Measurements from ENCODE around the gene TLE1.
A peak's percentile ranks its signal among the peaks of the same experiment; 100 is the strongest.

TLE1 gene

DNA sequence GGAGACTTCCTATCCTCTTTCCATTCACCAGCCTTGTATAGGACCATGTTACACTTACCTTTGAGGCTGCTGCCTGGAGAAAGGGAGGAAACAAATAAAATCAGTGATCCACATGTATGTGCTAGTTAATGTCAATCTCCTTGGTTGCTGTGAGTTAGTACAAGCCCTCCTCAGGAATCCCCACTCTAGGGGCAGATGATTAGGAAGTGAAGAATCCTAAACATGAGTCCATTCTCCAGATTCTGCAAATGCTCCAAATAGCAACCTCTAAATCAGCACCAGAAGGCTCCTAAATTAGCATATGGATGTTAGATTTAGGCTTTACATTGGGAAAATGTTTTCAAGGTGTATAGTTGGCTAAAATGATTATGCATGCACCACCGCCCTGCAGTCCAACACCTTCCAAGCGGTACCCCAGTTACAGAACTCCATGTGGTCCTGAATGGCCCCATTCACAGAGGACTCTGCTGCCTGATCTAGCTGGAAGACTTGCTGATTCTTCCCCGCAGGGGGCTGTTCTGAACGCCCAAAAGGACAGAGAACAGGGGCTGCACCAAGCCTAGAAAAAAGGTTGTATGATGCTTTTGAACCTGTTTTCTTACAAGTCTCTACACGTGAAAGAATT is 123.2 kb downstream of the TLE1 start:
- Histone ChIP-seq H3K27me3 (ENCODE audit: insufficient read depth, poor library complexity, severe bottlenecking) (no peaks in the 10 kb centered on the region), H3K36me3 (ENCODE audit: low read depth) (no peaks in the 10 kb centered on the region), H3K4me1 (ENCODE audit: insufficient read depth, poor library complexity, severe bottlenecking) (peaks cover 16% of the 10 kb centered on the region), H3K4me3 (ENCODE audit: severe bottlenecking) (no peak overlapping the region), H3K9me3 (ENCODE audit: severe bottlenecking) (no peaks in the 10 kb centered on the region), H3K27ac (ENCODE audit: poor library complexity, severe bottlenecking) (no peak overlapping the region)
- TF ChIP-seq, protein P1, sequence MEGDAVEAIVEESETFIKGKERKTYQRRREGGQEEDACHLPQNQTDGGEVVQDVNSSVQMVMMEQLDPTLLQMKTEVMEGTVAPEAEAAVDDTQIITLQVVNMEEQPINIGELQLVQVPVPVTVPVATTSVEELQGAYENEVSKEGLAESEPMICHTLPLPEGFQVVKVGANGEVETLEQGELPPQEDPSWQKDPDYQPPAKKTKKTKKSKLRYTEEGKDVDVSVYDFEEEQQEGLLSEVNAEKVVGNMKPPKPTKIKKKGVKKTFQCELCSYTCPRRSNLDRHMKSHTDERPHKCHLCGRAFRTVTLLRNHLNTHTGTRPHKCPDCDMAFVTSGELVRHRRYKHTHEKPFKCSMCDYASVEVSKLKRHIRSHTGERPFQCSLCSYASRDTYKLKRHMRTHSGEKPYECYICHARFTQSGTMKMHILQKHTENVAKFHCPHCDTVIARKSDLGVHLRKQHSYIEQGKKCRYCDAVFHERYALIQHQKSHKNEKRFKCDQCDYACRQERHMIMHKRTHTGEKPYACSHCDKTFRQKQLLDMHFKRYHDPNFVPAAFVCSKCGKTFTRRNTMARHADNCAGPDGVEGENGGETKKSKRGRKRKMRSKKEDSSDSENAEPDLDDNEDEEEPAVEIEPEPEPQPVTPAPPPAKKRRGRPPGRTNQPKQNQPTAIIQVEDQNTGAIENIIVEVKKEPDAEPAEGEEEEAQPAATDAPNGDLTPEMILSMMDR (IDR thresholded peaks at IDR 0.05; ENCODE audit: poor library complexity, severe bottlenecking): no peak
- ATAC-seq (ENCODE audit: low read depth) (no peak), DNase-seq (ENCODE audit: low spot score) (no peak)

DNA sequence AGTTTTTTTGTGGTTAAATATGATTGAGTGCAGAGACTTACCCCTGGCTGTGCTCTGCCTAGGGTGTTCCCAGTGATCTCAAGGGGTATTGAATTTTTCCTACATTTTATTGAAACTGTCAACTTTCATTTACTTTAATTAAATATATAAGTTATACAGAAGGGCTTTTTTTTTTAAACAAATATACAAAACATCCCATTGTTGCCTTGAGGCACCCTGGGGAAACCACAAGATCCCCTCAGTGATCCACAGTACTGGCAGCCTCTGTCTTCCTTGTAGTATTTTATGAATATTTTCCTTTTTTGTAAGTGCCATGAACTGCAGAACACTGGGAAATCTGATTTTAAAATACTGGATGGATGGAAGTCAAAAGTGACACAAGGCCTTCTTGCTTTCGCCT is 123.7 kb downstream of the TLE1 start:
- Histone ChIP-seq H3K27me3 (ENCODE audit: insufficient read depth, poor library complexity, severe bottlenecking) (no peaks in the 10 kb centered on the region), H3K4me1 (ENCODE audit: insufficient read depth, poor library complexity, severe bottlenecking) (peaks cover 19% of the 10 kb centered on the region), H3K27ac (ENCODE audit: poor library complexity, severe bottlenecking) (no peak overlapping the region), H3K9me3 (ENCODE audit: severe bottlenecking) (no peaks in the 10 kb centered on the region), H3K4me3 (ENCODE audit: severe bottlenecking) (no peak overlapping the region), H3K36me3 (ENCODE audit: low read depth) (no peaks in the 10 kb centered on the region)
- TF ChIP-seq, protein P1 (IDR thresholded peaks at IDR 0.05; ENCODE audit: poor library complexity, severe bottlenecking): no peak
- ATAC-seq (ENCODE audit: low read depth): no peak
- no peak for DNase-seq (ENCODE audit: low spot score)

DNA sequence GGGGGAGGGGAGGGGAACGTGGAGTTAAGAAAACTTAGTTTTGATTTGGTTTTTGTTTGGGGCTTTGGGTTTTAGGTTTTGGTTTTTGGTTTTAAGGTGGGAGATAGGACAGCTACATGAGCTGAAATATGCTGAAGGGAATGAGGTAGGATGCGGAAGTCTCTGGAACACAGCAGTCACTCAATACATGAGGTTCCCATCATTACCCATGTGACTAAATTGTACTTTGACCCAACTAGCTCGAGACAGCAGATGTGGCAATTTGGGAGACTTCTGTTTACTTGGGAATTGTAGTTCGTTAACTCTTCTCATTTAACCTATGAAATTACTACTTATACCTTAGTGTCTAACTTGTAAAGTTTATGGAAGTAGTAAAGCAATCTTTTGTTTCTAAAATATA is 124.2 kb downstream of the TLE1 start:
- no peak for ATAC-seq (ENCODE audit: low read depth)
- H3K4me3 ChIP-seq (ENCODE audit: severe bottlenecking): no peak overlapping the region
- no peaks in the 10 kb centered on the region for H3K9me3 ChIP-seq (ENCODE audit: severe bottlenecking)
- peaks cover 24% of the 10 kb centered on the region for H3K4me1 ChIP-seq (ENCODE audit: insufficient read depth, poor library complexity, severe bottlenecking)
- no peaks in the 10 kb centered on the region for H3K27me3 ChIP-seq (ENCODE audit: insufficient read depth, poor library complexity, severe bottlenecking)
- no peaks in the 10 kb centered on the region for H3K36me3 ChIP-seq (ENCODE audit: low read depth)
- TF ChIP-seq, protein P1 (IDR thresholded peaks at IDR 0.05; ENCODE audit: poor library complexity, severe bottlenecking): no peak
- no peak overlapping the region for H3K27ac ChIP-seq (ENCODE audit: poor library complexity, severe bottlenecking)
- DNase-seq (ENCODE audit: low spot score): no peak

DNA sequence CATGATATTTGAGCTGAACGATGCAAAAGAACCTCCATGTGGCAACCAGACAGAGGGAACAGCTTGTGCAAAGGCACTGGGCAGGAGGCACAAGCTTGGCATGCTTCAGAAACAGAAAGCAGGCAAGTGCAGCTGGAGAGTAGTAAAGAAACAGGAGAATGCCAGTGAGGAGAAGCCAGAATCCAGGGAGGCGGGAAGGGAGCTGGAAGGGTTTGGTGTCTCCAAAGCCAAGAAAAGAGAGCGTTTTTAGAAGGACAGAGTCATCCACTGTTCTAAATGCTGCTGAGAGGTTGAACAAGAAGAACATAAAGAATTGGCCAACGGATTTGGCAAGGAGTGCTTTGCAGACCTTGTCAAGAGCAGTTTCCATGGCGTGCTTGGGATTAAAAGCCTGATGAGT is 124.7 kb downstream of the TLE1 start:
- ATAC-seq (ENCODE audit: low read depth) (no peak), DNase-seq (ENCODE audit: low spot score) (no peak)
- no peaks in the 10 kb centered on the region for H3K9me3 ChIP-seq (ENCODE audit: severe bottlenecking)
- peaks cover 29% of the 10 kb centered on the region for H3K4me1 ChIP-seq (ENCODE audit: insufficient read depth, poor library complexity, severe bottlenecking)
- no peak overlapping the region for H3K4me3 ChIP-seq (ENCODE audit: severe bottlenecking)
- no peaks in the 10 kb centered on the region for H3K36me3 ChIP-seq (ENCODE audit: low read depth)
- no peaks in the 10 kb centered on the region for H3K27me3 ChIP-seq (ENCODE audit: insufficient read depth, poor library complexity, severe bottlenecking)
- no peak overlapping the region for H3K27ac ChIP-seq (ENCODE audit: poor library complexity, severe bottlenecking)
- TF ChIP-seq, protein P1 (IDR thresholded peaks at IDR 0.05; ENCODE audit: poor library complexity, severe bottlenecking): no peak

DNA sequence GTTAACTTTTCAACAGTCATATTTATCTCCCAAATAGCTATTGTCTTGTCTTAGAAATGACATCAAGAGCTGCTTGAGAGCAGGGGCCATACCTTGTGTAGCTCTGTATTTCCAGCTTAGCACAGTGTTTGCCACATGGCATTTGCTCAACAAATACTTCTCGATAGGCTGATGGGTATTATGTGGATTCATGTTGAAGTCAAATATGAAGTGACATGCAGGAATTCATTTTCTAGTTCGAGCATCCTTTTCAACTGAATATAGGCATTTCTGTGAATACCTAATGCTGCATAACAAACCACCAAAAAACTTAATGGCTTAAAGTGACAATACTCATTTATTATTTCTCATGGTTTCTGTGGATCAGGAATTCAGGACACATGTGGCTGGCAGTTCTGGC is 125.6 kb downstream of the TLE1 start:
- ATAC-seq (ENCODE audit: low read depth): no peak

More for the DNA sequence above, 125.6 kb downstream of the TLE1 start:
- H3K4me1 ChIP-seq (ENCODE audit: insufficient read depth, poor library complexity, severe bottlenecking): peaks cover 38% of the 10 kb centered on the region
- H3K9me3 ChIP-seq (ENCODE audit: severe bottlenecking): no peaks in the 10 kb centered on the region
- no peaks in the 10 kb centered on the region for H3K36me3 ChIP-seq (ENCODE audit: low read depth)
- TF ChIP-seq, protein P1 (IDR thresholded peaks at IDR 0.05; ENCODE audit: poor library complexity, severe bottlenecking): no peak
- peak overlapping the region; percentile 80 for H3K27ac ChIP-seq (ENCODE audit: poor library complexity, severe bottlenecking)
- DNase-seq (ENCODE audit: low spot score): no peak
- no peak overlapping the region for H3K4me3 ChIP-seq (ENCODE audit: severe bottlenecking)
- H3K27me3 ChIP-seq (ENCODE audit: insufficient read depth, poor library complexity, severe bottlenecking): no peaks in the 10 kb centered on the region
